Endothelial cell of umbilical vein (primary cell): Measurements from ENCODE around the gene ANKDD1A. TPM values are rescaled to one million over a fixed set of nuclear protein-coding genes. Genes with fewer than 3 reads are reported as not detected.

Experiments used
- BruUV-seq: library from RNA; stranded (reverse); fragments of 400-500 nt; replicated peaks from 2 replicates; lab custom pipeline; 2021; lab: Mats Ljungman, UMichigan
- CTCF ChIA-PET: fragments of 300-600, 350-600 bp; sonication (Branson Sonifier 250); formaldehyde crosslinking; loops from one replicate; lab custom pipeline; 2021; ENCODE audit warnings: antibody characterized with exemption, inconsistent platforms; lab: Charles Lee
- POLR2A ChIA-PET: fragments of 300-600, 350-600 bp; sonication (Branson Sonifier 250); formaldehyde crosslinking; loops from one replicate; lab custom pipeline; 2021; ENCODE audit warnings: antibody characterized with exemption, inconsistent platforms; lab: Charles Lee
- DNase-seq: peaks from one replicate; pipeline ENCODE4 v3.0.0-alpha.2; 2011; ENCODE audit warnings: low read depth, low spot score
- FAIRE-seq: peaks from 2 replicates; lab custom pipeline; 2011; peaks lifted over from hg19 to GRCh38; lab: Jason Lieb, UNC
- H2AFZ ChIP-seq: 2 replicates; pipeline ENCODE4 v1.6.0; 2012; ENCODE audit warnings: low read depth, low read length, control low read depth, inconsistent platforms
- H3K27ac ChIP-seq: 2 replicates; pipeline ENCODE4 v1.5.1; 2011; ENCODE audit warnings: low read depth, mild to moderate bottlenecking, control low read depth, low read length, moderate library complexity; ENCODE audit not compliant: insufficient read depth
- H3K27me3 ChIP-seq, 2 experiments: 2 replicates each; pipeline versions ENCODE4 v1.6.0 to v1.6.1; 2011; ENCODE audit warnings: low read length in 2 of 2, mixed read lengths in 1 of 2; ENCODE audit not compliant: control insufficient read depth in 2 of 2, insufficient read depth in 2 of 2
- H3K36me3 ChIP-seq, 2 experiments: 2 replicates in 1 of 2; 3 replicates in 1 of 2; pipeline ENCODE4 v1.5.1; 2011; ENCODE audit warnings: low read length in 2 of 2, mild to moderate bottlenecking in 1 of 2, moderate library complexity in 1 of 2; ENCODE audit not compliant: control insufficient read depth in 2 of 2, insufficient read depth in 2 of 2; ENCODE audit errors: extremely low read depth in 1 of 2
- H3K4me1 ChIP-seq: 3 replicates; pipeline ENCODE4 v1.5.1; 2011; ENCODE audit warnings: mild to moderate bottlenecking, low read length; ENCODE audit not compliant: control insufficient read depth, insufficient read depth; ENCODE audit errors: extremely low read depth
- H3K4me2 ChIP-seq: 2 replicates; pipeline ENCODE4 v1.6.1; 2011; ENCODE audit warnings: low read length, control low read depth, mixed read lengths; ENCODE audit not compliant: insufficient read depth
- H3K4me3 ChIP-seq, 3 experiments: fragments of 200-600 bp in 1 of 3; sonication (generic), shearing (Covaris generic) in 1 of 3; replicated peaks in 1 of 3; 2 replicates each; pipeline ENCODE4 v1.5.1; 2011 to 2016; ENCODE audit warnings: control low read depth in 3 of 3, low read length in 3 of 3, mild to moderate bottlenecking in 2 of 3, inconsistent platforms in 1 of 3, low read depth in 1 of 3, moderate library complexity in 1 of 3; ENCODE audit not compliant: insufficient read depth in 1 of 3
- H3K79me2 ChIP-seq: 2 replicates; pipeline ENCODE4 v1.6.0; 2012; ENCODE audit warnings: low read length, inconsistent platforms; ENCODE audit not compliant: control insufficient read depth, insufficient read depth
- H3K9ac ChIP-seq: replicated peaks from 2 replicates; pipeline ENCODE3; 2011; ENCODE audit warnings: low read length, control low read depth; ENCODE audit not compliant: insufficient read depth; ENCODE audit errors: extremely low read depth
- H3K9me1 ChIP-seq: replicated peaks from 3 replicates; pipeline ENCODE4 v1.6.0; 2011; ENCODE audit warnings: mild to moderate bottlenecking, low read length; ENCODE audit not compliant: control insufficient read depth, insufficient read depth; ENCODE audit errors: extremely low read depth
- H3K9me3 ChIP-seq: replicated peaks from 2 replicates; pipeline ENCODE4 v1.5.1; 2012; ENCODE audit warnings: low read length, inconsistent platforms; ENCODE audit not compliant: control insufficient read depth, insufficient read depth
- H4K20me1 ChIP-seq: replicated peaks from 2 replicates; pipeline ENCODE3; 2011; ENCODE audit warnings: mild to moderate bottlenecking, low read length; ENCODE audit not compliant: control insufficient read depth, insufficient read depth; ENCODE audit errors: extremely low read depth
- CTCF ChIP-seq, 2 donors: IDR thresholded peaks; 1 replicate in 1 of 2; 2 replicates in 1 of 2; pipeline ENCODE4 v1.5.1; 2011; ENCODE audit warnings: low read length in 2 of 2, mild to moderate bottlenecking in 2 of 2, moderate library complexity in 2 of 2, control low read depth in 1 of 2, inconsistent platforms in 1 of 2, low read depth in 1 of 2; ENCODE audit not compliant: insufficient read depth in 1 of 2; ENCODE audit errors: extremely low read depth in 1 of 2
- EZH2 ChIP-seq: IDR thresholded peaks from 2 replicates; pipeline ENCODE4 v1.6.1; 2012; ENCODE audit warnings: borderline replicate concordance, low read depth, mild to moderate bottlenecking, moderate library complexity, low read length, inconsistent platforms; ENCODE audit not compliant: severe bottlenecking
- FOS ChIP-seq: IDR thresholded peaks from 2 replicates; pipeline ENCODE4 v1.6.1; 2011; ENCODE audit warnings: mild to moderate bottlenecking, low read length, moderate library complexity, borderline replicate concordance; ENCODE audit not compliant: insufficient read depth
- GATA2 ChIP-seq: IDR thresholded peaks from 2 replicates; pipeline ENCODE4 v1.7.0; 2011; ENCODE audit warnings: low read depth, mild to moderate bottlenecking, moderate library complexity, mixed read lengths, low read length; ENCODE audit not compliant: insufficient read length, insufficient read depth
- JUN ChIP-seq: IDR thresholded peaks from 2 replicates; pipeline ENCODE4 v1.6.1; 2011; ENCODE audit warnings: borderline replicate concordance, low read depth; ENCODE audit not compliant: insufficient read length, insufficient read depth
- MAX ChIP-seq: IDR thresholded peaks from 2 replicates; pipeline ENCODE4 v1.6.1; 2011; ENCODE audit not compliant: insufficient read depth, insufficient read length
- MYC ChIP-seq: IDR thresholded peaks from one replicate; pipeline ENCODE4 v1.6.1; 2011; ENCODE audit warnings: mild to moderate bottlenecking, low read depth, low read length
- POLR2A ChIP-seq: IDR thresholded peaks from 2 replicates; pipeline ENCODE4 v1.6.1; 2012; ENCODE audit warnings: low read depth, mild to moderate bottlenecking, control low read depth, low read length
- POLR2AphosphoS5 ChIP-seq: IDR thresholded peaks from 2 replicates; pipeline ENCODE4 v1.6.1; 2012; ENCODE audit warnings: low read depth, mild to moderate bottlenecking, control low read depth, low read length, moderate library complexity; ENCODE audit not compliant: insufficient read depth
- dilution Hi-C: fragments of 300-500 bp; cut with MboI; formaldehyde crosslinking; loops from one replicate; pipeline ENCODE4 v1.15.0; 2019; ENCODE audit warnings: low sequenced_read_pairs; ENCODE audit not compliant: extremely low pct_ligation_motif_present
- intact Hi-C: fragments of 100-400 bp; cut with micrococcal nuclease; formaldehyde crosslinking; loops from one replicate; pipeline ENCODE4 v1.10.0; 2022
- polyA plus RNA-seq, 4 experiments: library from polyadenylated mRNA; depleted of rRNA in 3 of 4; stranded (reverse) in 3 of 4; unstranded in 1 of 4; fragments of >200 nt; gene quantifications; 2 replicates each; pipeline versions ENCODE4 v1.2.1 to v1.2.3, GENCODE V29; 2011 to 2012; ENCODE audit warnings: missing spikeins in 1 of 4
- total RNA-seq: library from RNA; stranded (reverse); gene quantifications from 2 replicates; pipeline ENCODE4 v1.2.3, GENCODE V29; 2021

Gene ANKDD1A
- total and polyA plus RNA-seq, 2 donors (not counting 3 experiments of a cell fraction or from before 2014, with no cell fraction given): 2.0 to 2.4 TPM

GRCh38 chr15:64979252-64979710 lies 67.6 kb downstream of the ANKDD1A start:
- H3K36me3 ChIP-seq: peaks cover 10 to 12% of the 10 kb centered on the region in 2 experiments
- ChIA-PET POLR2A (no interaction called here), CTCF (interaction anchor here (0.6 to 1.4 kb wide), 2 partner anchors 52 to 169 kb away, joined by 4 read pairs; no protein-coding TSS in a partner anchor)
- peaks cover 2% of the 10 kb centered on the region for H3K9me1 ChIP-seq
- H3K4me1 ChIP-seq: no peaks in the 10 kb centered on the region
- dilution Hi-C loops: no loop called here
- no peaks in the 10 kb centered on the region for H3K9me3 ChIP-seq
- H3K27me3 ChIP-seq: no peaks in the 10 kb centered on the region
- H3K9ac ChIP-seq: no peak overlapping the region
- H3K27ac ChIP-seq: no peak overlapping the region
- DNase-seq (no peak), FAIRE-seq (no peak)
- TF ChIP-seq POLR2A: no peak
- no peak for TF ChIP-seq MYC
- no peak for TF ChIP-seq FOS
- TF ChIP-seq JUN: no peak
- no peak for TF ChIP-seq EZH2
- no peak for TF ChIP-seq CTCF (IDR thresholded peaks at IDR 0.05; ENCODE audit: extremely low read depth in 1 of 2, insufficient read depth in 1 of 2, low read depth in 1 of 2, low read length in 2 of 2)
- TF ChIP-seq MAX: no peak
- TF ChIP-seq GATA2: no peak
- TF ChIP-seq POLR2AphosphoS5: no peak
- no TSS peak for BruUV-seq
- intact Hi-C loops: no loop called here
- peaks cover 4% of the 10 kb centered on the region for H3K79me2 ChIP-seq
- no peak overlapping the region for H3K4me2 ChIP-seq
- H2AFZ ChIP-seq: no peak overlapping the region
- no peaks in the 10 kb centered on the region for H4K20me1 ChIP-seq
- H3K4me3 ChIP-seq: no peak overlapping the region
